Glutamatergic neuron (in vitro differentiated cells): ENCODE data around the gene TM4SF5. TPM values are rescaled to one million over a fixed set of nuclear protein-coding genes. Genes with fewer than 3 reads are reported as not detected.

Experiments used
- DNase-seq: peaks from one replicate; pipeline ENCODE4 v3.0.0; 2022
- H3K27ac Mint-ChIP-seq: one replicate; pipeline ENCODE4 v1.8.0; 2020; ENCODE audit warnings: mild to moderate bottlenecking, mixed read lengths, inconsistent platforms; ENCODE audit not compliant: unreplicated experiment
- H3K27me3 Mint-ChIP-seq: one replicate; pipeline ENCODE4 v1.8.0; 2020; ENCODE audit warnings: mild to moderate bottlenecking, moderate library complexity, mixed read lengths, inconsistent platforms; ENCODE audit not compliant: unreplicated experiment
- H3K36me3 Mint-ChIP-seq: one replicate; pipeline ENCODE4 v1.8.0; 2020; ENCODE audit warnings: mild to moderate bottlenecking, mixed read lengths, inconsistent platforms; ENCODE audit not compliant: unreplicated experiment
- H3K4me1 Mint-ChIP-seq: one replicate; pipeline ENCODE4 v1.8.0; 2020; ENCODE audit warnings: mild to moderate bottlenecking, low read depth, mixed read lengths, inconsistent platforms; ENCODE audit not compliant: unreplicated experiment
- H3K4me3 Mint-ChIP-seq: one replicate; pipeline ENCODE4 v1.8.0; 2020; ENCODE audit warnings: mild to moderate bottlenecking, mixed read lengths, inconsistent platforms; ENCODE audit not compliant: unreplicated experiment
- H3K9me3 Mint-ChIP-seq: one replicate; pipeline ENCODE4 v1.8.0; 2020; ENCODE audit warnings: mild to moderate bottlenecking, moderate library complexity, mixed read lengths, inconsistent platforms; ENCODE audit not compliant: unreplicated experiment
- CTCF ChIP-seq: fragments of 200-600 bp; sonication (generic); IDR thresholded peaks from one replicate; pipeline ENCODE4 v1.5.0; 2021; ENCODE audit not compliant: partially characterized antibody, unreplicated experiment
- total RNA-seq: library from RNA; stranded (reverse); fragmentation: NEBNext Ultra II Directional; extraction: Animal tissue kit (Norgen Biotek cat#: 25700); gene quantifications from one replicate; pipeline ENCODE4 v1.2.1, GENCODE V29; 2021; ENCODE audit not compliant: unreplicated experiment

The TM4SF5 gene
- total RNA-seq, 1 donor from 2014 or later: not detected

GRCh38 chr17:4728124-4728523 lies 43.6 kb upstream of the TM4SF5 start:
- Mint-ChIP-seq H3K4me3 (no peak overlapping the region), H3K9me3 (no peaks in the 10 kb centered on the region), H3K4me1 (no peaks in the 10 kb centered on the region), H3K27ac (no peak overlapping the region), H3K27me3 (no peaks in the 10 kb centered on the region), H3K36me3 (no peaks in the 10 kb centered on the region)
- DNase-seq: no peak
- no peak for TF ChIP-seq CTCF

GRCh38 chr17:4733073-4733531 lies 38.6 kb upstream of the TM4SF5 start:
- H3K36me3 Mint-ChIP-seq: no peaks in the 10 kb centered on the region
- DNase-seq: no peak
- H3K9me3 Mint-ChIP-seq: no peaks in the 10 kb centered on the region
- peaks cover 4% of the 10 kb centered on the region for H3K27me3 Mint-ChIP-seq
- no peak overlapping the region for H3K4me3 Mint-ChIP-seq
- H3K27ac Mint-ChIP-seq: no peak overlapping the region
- H3K4me1 Mint-ChIP-seq: no peaks in the 10 kb centered on the region
- TF ChIP-seq CTCF: no peak

GRCh38 chr17:4734857-4735475 lies 36.7 kb upstream of the TM4SF5 start:
- no peak for DNase-seq
- TF ChIP-seq CTCF: no peak
- Mint-ChIP-seq H3K4me3 (no peak overlapping the region), H3K9me3 (no peaks in the 10 kb centered on the region), H3K4me1 (no peaks in the 10 kb centered on the region), H3K36me3 (peaks cover under 1% of the 10 kb centered on the region), H3K27ac (peak overlapping the region; percentile 59), H3K27me3 (peaks cover 12% of the 10 kb centered on the region)

- no peak for DNase-seq
- Mint-ChIP-seq H3K4me3 (no peak overlapping the region), H3K36me3 (peaks cover 7% of the 10 kb centered on the region), H3K4me1 (no peaks in the 10 kb centered on the region), H3K9me3 (no peaks in the 10 kb centered on the region), H3K27me3 (peaks cover 22% of the 10 kb centered on the region), H3K27ac (no peak overlapping the region)
- no peak for TF ChIP-seq CTCF
Measured at GRCh38 chr17:4735876-4736651, 35.6 kb upstream of the TM4SF5 start.
